Caco-2 (cell line): ENCODE results near the gene MDH1B. TPM values are rescaled to one million over a fixed set of nuclear protein-coding genes. Genes with fewer than 3 reads are reported as not detected.

Source experiments
- BruUV-seq: library from RNA; stranded (reverse); fragments of 400-500 nt; replicated peaks from 2 replicates; lab custom pipeline; 2021; lab: Mats Ljungman, UMichigan
- CTCF ChIA-PET: fragments of 300-600 bp; sonication (Branson Sonifier 250); formaldehyde crosslinking; loops from one replicate; lab custom pipeline; 2022; ENCODE audit warnings: antibody characterized with exemption; lab: Charles Lee
- POLR2A ChIA-PET: fragments of 300-600 bp; sonication (Branson Sonifier 250); formaldehyde crosslinking; loops from one replicate; lab custom pipeline; 2022; ENCODE audit warnings: antibody characterized with exemption; lab: Charles Lee
- DNase-seq, 2 experiments: peaks; one replicate each; pipeline versions ENCODE4 v3.0.0 to v3.0.0-alpha.2; 2020 to 2022
- H3K27me3 ChIP-seq: replicated peaks from 2 replicates; pipeline ENCODE4 v1.6.0; 2011; ENCODE audit warnings: low read length; ENCODE audit not compliant: control insufficient read depth, insufficient read depth
- H3K36me3 ChIP-seq: 2 replicates; pipeline ENCODE4 v1.5.1; 2011; ENCODE audit warnings: low read length; ENCODE audit not compliant: control insufficient read depth, insufficient read depth
- H3K4me1 ChIP-seq: fragments of 250-450 bp; sonication (Bioruptor Pico); 2 replicates; pipeline ENCODE4 v1.5.1; 2020; ENCODE audit warnings: mild to moderate bottlenecking
- H3K4me3 ChIP-seq: 2 replicates; pipeline ENCODE4 v1.5.1; 2011; ENCODE audit warnings: low read depth, mild to moderate bottlenecking, control low read depth, low read length
- H3K9me3 ChIP-seq: fragments of 250-450 bp; sonication (Bioruptor Pico); 2 replicates; pipeline ENCODE4 v1.5.1; 2020; ENCODE audit warnings: mild to moderate bottlenecking, moderate library complexity
- H3K27ac Mint-ChIP-seq: one replicate; pipeline ENCODE4 v1.8.0; 2022; ENCODE audit warnings: mixed read lengths; ENCODE audit not compliant: unreplicated experiment
- H3K27me3 Mint-ChIP-seq: one replicate; pipeline ENCODE4 v1.8.0; 2022; ENCODE audit warnings: mixed read lengths; ENCODE audit not compliant: insufficient read depth, unreplicated experiment
- H3K36me3 Mint-ChIP-seq: one replicate; pipeline ENCODE4 v1.8.0; 2022; ENCODE audit warnings: mild to moderate bottlenecking, mixed read lengths; ENCODE audit not compliant: insufficient read depth, unreplicated experiment
- H3K4me1 Mint-ChIP-seq: one replicate; pipeline ENCODE4 v1.8.0; 2022; ENCODE audit warnings: low read depth, mixed read lengths; ENCODE audit not compliant: unreplicated experiment
- H3K4me3 Mint-ChIP-seq: one replicate; pipeline ENCODE4 v1.8.0; 2022; ENCODE audit warnings: mild to moderate bottlenecking, moderate library complexity, mixed read lengths; ENCODE audit not compliant: unreplicated experiment
- H3K9me3 Mint-ChIP-seq: one replicate; pipeline ENCODE4 v1.8.0; 2022; ENCODE audit warnings: mixed read lengths; ENCODE audit not compliant: unreplicated experiment
- intact Hi-C: fragments of 100-400 bp; cut with micrococcal nuclease; formaldehyde crosslinking; loops from one replicate; pipeline ENCODE4 v1.10.0; 2022; ENCODE audit not compliant: unreplicated experiment
- microRNA-seq: library from miRNA; unstranded; fragments of <30 nt; microRNA quantifications from one replicate; pipeline ENCODE4 v1.2.0, GENCODE V29; 2022
- total RNA-seq: library from RNA; stranded (reverse); gene quantifications from 2 replicates; pipeline ENCODE4 v1.2.3, GENCODE V29; 2022
- TF ChIP-seq, protein P1 (sequence below), 2 experiments: fragments of 200-600 bp in 1 of 2; IDR thresholded peaks; 1 replicate in 1 of 2; 2 replicates in 1 of 2; pipeline versions ENCODE4 v1.5.1 to v1.8.0; 2011 to 2022; ENCODE audit warnings: antibody characterized with exemption in 1 of 2, control low read depth in 1 of 2, inconsistent platforms in 1 of 2, low read depth in 1 of 2, low read length in 1 of 2, mild to moderate bottlenecking in 1 of 2, moderate library complexity in 1 of 2; ENCODE audit not compliant: insufficient read depth in 1 of 2, severe bottlenecking in 1 of 2, unreplicated experiment in 1 of 2

MDH1B gene
- total RNA-seq, 1 experiment from 2014 or later = 0.34 TPM

DNA sequence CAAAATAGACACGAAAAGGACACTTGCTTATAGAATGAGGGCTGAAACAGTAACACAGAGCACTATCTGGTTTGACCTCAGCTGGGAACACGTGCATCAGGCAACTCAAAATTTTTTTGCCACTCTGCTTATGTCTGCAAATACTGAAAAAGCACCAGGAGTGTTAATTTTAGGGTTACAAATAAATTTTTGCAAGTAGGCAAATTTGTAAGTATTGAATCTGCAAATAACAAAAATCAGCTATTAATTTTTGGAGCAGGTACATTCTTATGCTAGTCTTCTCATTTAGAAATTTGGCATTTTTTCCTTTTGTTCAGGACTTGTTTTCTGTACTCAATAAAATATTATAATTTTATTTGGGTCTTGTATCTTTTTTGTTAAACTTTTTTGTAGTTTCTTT is 76.7 kb downstream of the MDH1B start:
- no peak for DNase-seq
- ChIA-PET CTCF (no interaction called here), POLR2A (no interaction called here)
- no peaks in the 10 kb centered on the region for H3K4me1 Mint-ChIP-seq
- H3K27ac Mint-ChIP-seq = no peak overlapping the region
- no peaks in the 10 kb centered on the region; the same call in 1 of the 2 replicates for H3K4me1 ChIP-seq
- no peaks in the 10 kb centered on the region for H3K9me3 ChIP-seq
- no peaks in the 10 kb centered on the region for H3K36me3 ChIP-seq
- TF ChIP-seq, protein P1, sequence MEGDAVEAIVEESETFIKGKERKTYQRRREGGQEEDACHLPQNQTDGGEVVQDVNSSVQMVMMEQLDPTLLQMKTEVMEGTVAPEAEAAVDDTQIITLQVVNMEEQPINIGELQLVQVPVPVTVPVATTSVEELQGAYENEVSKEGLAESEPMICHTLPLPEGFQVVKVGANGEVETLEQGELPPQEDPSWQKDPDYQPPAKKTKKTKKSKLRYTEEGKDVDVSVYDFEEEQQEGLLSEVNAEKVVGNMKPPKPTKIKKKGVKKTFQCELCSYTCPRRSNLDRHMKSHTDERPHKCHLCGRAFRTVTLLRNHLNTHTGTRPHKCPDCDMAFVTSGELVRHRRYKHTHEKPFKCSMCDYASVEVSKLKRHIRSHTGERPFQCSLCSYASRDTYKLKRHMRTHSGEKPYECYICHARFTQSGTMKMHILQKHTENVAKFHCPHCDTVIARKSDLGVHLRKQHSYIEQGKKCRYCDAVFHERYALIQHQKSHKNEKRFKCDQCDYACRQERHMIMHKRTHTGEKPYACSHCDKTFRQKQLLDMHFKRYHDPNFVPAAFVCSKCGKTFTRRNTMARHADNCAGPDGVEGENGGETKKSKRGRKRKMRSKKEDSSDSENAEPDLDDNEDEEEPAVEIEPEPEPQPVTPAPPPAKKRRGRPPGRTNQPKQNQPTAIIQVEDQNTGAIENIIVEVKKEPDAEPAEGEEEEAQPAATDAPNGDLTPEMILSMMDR (IDR thresholded peaks at IDR 0.05; ENCODE audit: insufficient read depth in 1 of 2, low read depth in 1 of 2, low read length in 1 of 2, severe bottlenecking in 1 of 2, unreplicated experiment in 1 of 2) = no peak
- intact Hi-C loops = no loop called here
- no peaks in the 10 kb centered on the region for H3K9me3 Mint-ChIP-seq
- no peak overlapping the region for H3K4me3 Mint-ChIP-seq
- H3K27me3 ChIP-seq = no peaks in the 10 kb centered on the region
- no peaks in the 10 kb centered on the region for H3K36me3 Mint-ChIP-seq
- BruUV-seq = no TSS peak
- peaks cover 19% of the 10 kb centered on the region for H3K27me3 Mint-ChIP-seq
- no peak overlapping the region for H3K4me3 ChIP-seq

Small RNAs within 50 kb of the gene (microRNA-seq; reads per million reads assigned to microRNA genes)
- not detected for gene MIR3130-1
- not detected for gene MIR3130-2

Other genes with a start within 250 kb of the MDH1B start
- gene FAM237A, start 122.8 kb downstream of the MDH1B start, total RNA-seq = not detected in 2 replicates
- gene DYTN, start 46.9 kb downstream of the MDH1B start, total RNA-seq = not detected in 2 replicates
- 29.8 and 30.3 TPM in 2 replicates for gene FASTKD2, start 278 bp upstream of the MDH1B start, total RNA-seq
- gene CPO, start 174.2 kb upstream of the MDH1B start, total RNA-seq = not detected in 2 replicates